ENCODE measurements around the gene RNF19B.

The RNF19B gene, protein sequence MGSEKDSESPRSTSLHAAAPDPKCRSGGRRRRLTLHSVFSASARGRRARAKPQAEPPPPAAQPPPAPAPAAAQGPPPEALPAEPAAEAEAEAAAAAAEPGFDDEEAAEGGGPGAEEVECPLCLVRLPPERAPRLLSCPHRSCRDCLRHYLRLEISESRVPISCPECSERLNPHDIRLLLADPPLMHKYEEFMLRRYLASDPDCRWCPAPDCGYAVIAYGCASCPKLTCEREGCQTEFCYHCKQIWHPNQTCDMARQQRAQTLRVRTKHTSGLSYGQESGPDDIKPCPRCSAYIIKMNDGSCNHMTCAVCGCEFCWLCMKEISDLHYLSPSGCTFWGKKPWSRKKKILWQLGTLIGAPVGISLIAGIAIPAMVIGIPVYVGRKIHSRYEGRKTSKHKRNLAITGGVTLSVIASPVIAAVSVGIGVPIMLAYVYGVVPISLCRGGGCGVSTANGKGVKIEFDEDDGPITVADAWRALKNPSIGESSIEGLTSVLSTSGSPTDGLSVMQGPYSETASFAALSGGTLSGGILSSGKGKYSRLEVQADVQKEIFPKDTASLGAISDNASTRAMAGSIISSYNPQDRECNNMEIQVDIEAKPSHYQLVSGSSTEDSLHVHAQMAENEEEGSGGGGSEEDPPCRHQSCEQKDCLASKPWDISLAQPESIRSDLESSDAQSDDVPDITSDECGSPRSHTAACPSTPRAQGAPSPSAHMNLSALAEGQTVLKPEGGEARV

DNA sequence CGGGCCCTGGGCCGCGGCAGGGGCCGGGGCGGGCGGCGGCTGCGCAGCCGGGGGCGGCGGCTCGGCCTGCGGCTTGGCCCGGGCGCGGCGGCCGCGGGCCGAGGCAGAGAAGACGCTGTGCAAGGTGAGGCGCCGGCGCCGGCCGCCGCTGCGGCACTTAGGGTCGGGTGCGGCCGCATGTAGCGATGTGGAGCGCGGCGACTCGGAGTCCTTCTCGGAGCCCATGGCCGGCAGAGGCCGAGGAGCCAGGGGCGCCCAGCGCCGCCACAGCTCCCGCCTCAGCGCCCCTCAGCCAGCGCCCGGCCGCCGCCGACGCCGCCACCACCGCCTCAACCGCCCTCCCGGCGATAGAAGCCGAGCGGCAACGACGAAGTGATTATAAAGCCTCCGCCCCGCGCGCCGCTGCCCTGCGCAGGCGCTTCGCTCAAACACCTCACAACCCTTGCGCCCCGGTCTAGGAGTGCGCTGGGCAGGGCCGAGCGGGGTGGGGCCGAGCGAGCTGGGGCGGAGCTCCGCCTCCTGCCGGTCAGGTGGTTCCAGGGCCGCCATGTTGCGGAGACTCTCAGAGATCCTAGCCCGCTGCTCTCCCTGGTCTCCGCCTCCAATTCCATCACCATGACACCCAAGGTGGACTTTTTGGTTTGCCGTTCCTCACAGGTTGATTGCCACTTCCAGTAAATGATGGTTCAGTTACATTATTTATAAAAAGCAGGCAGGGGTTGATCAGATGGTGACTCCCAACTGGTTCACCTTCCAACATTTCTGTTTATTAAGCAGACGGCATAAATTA, at the start of gene RNF19B:
RNF19B (minus strand) TSS at position 349 of the 790 bp plus-strand sequence; CDS start at position 225, 124 bp downstream.
- H3K27ac ChIP-seq (ENCODE audit: low read depth, low read length), result peak within 1 kb of the TSS; percentile 86
- no peaks in the 10 kb centered on the region for H3K36me3 ChIP-seq (ENCODE audit: insufficient read depth, low read length)
- H3K27me3 ChIP-seq (ENCODE audit: control insufficient read depth in 1 of 2, insufficient read depth in 2 of 2, low read length in 2 of 2), result no peaks in the 10 kb centered on the region
- H3K4me1 ChIP-seq (ENCODE audit: insufficient read depth, low read length), result peaks cover 29% of the 10 kb centered on the region
- peak within 1 kb of the TSS; percentile 51 to 88 for H3K4me3 ChIP-seq (ENCODE audit: low read depth in 1 of 2, low read length in 2 of 2)
- H3K9me3 ChIP-seq (ENCODE audit: low read length), result no peaks in the 10 kb centered on the region
- H3K9ac ChIP-seq (ENCODE audit: low read length), result no peak within 1 kb of the TSS

DNA sequence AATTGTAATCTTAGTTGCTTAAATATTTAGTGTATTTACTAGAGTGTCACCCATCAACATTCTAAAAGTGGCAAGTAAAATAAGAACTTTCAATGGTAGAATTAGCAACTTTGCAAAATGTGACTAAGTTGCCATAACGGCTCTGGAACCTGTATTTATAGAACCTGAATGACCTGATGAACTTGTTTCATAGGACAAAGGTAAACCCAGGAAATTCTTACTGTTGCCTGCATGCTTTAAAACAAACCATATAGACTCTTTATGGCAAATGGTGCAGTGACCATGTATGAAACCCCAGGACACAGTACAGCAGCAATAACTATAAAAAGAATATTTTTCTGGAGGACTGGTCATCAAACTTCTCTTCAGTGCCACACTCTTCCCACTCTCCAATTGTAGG, 49.2 kb upstream of the RNF19B start:
- Histone ChIP-seq H3K4me1 (ENCODE audit: insufficient read depth, low read length) (peaks cover 26% of the 10 kb centered on the region), H3K9me3 (ENCODE audit: low read length) (no peaks in the 10 kb centered on the region), H3K4me3 (ENCODE audit: low read depth in 1 of 2, low read length in 2 of 2) (no peak overlapping the region), H3K9ac (ENCODE audit: low read length) (no peak overlapping the region), H3K27me3 (ENCODE audit: control insufficient read depth in 1 of 2, insufficient read depth in 2 of 2, low read length in 2 of 2) (no peaks in the 10 kb centered on the region), H3K36me3 (ENCODE audit: insufficient read depth, low read length) (peaks cover 47% of the 10 kb centered on the region), H3K27ac (ENCODE audit: low read depth, low read length) (no peak overlapping the region)

DNA sequence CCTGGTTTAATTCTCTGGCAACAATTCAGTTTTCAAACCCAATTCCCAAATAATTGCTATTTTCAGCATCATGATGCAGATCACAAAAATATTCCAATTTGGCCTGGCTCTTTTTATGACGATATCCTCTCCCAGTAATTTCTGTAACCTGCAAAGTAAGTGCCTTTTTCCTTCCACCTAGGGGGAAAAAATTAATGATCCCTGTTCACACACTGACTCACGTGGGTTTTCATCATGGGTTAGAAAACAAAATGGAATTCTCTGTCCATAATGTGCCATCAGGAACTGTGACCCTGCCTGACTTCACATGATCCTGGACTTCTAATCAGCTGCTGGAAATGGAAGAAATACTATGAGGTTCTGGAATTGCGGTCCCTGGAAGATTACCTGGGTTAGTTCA, 47.6 kb upstream of the RNF19B start:
- Histone ChIP-seq H3K27me3 (ENCODE audit: control insufficient read depth in 1 of 2, insufficient read depth in 2 of 2, low read length in 2 of 2) (no peaks in the 10 kb centered on the region), H3K4me3 (ENCODE audit: low read depth in 1 of 2, low read length in 2 of 2) (no peak overlapping the region), H3K9me3 (ENCODE audit: low read length) (no peaks in the 10 kb centered on the region), H3K27ac (ENCODE audit: low read depth, low read length) (peak overlapping the region; percentile 61), H3K36me3 (ENCODE audit: insufficient read depth, low read length) (peaks cover 40% of the 10 kb centered on the region), H3K4me1 (ENCODE audit: insufficient read depth, low read length) (peaks cover 26% of the 10 kb centered on the region), H3K9ac (ENCODE audit: low read length) (no peak overlapping the region)

DNA sequence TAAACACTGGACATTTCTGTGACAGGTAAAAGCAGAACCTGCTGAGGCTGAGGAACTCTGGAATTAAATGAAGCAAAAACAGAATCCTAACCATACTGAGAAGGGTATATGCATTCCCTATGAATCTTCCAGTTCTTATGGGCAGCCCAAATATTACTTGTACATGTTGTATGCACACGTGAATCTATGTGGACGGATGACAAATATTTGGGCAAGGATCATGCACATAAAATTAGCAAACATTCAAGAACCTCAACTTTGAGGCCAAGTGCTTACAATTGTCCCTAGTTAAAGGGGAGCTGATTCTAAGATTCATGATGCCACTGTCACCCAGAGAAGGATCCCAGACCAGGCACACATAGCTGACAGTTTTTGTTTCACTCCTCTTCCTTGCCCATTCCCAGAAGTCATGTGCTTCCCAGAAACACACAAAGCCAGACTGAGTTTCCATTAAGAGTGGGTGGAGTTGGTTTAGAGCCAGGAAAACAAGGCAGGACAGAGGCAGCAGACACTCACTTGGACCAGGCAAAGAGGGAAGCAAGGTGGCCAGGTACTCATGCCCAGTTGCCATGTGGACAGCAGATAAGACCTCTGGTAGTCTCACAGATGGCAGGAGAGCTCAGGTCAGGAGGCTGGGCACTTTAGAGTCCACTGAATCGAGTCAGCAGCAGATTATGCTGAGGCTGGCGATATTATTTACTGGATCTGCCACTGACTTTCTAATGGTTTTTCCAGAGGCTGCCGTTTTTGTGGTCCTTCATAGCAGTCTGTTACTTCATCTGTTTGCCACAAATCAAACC, 46.5 kb upstream of the RNF19B start:
- Histone ChIP-seq H3K4me3 (ENCODE audit: low read depth in 1 of 2, low read length in 2 of 2) (peak overlapping the region in 1 of 2 donors; percentile 19), H3K27me3 (ENCODE audit: control insufficient read depth in 1 of 2, insufficient read depth in 2 of 2, low read length in 2 of 2) (no peaks in the 10 kb centered on the region), H3K4me1 (ENCODE audit: insufficient read depth, low read length) (peaks cover 26% of the 10 kb centered on the region), H3K9ac (ENCODE audit: low read length) (no peak overlapping the region), H3K9me3 (ENCODE audit: low read length) (no peaks in the 10 kb centered on the region), H3K27ac (ENCODE audit: low read depth, low read length) (peak overlapping the region; percentile 61), H3K36me3 (ENCODE audit: insufficient read depth, low read length) (peaks cover 38% of the 10 kb centered on the region)

DNA sequence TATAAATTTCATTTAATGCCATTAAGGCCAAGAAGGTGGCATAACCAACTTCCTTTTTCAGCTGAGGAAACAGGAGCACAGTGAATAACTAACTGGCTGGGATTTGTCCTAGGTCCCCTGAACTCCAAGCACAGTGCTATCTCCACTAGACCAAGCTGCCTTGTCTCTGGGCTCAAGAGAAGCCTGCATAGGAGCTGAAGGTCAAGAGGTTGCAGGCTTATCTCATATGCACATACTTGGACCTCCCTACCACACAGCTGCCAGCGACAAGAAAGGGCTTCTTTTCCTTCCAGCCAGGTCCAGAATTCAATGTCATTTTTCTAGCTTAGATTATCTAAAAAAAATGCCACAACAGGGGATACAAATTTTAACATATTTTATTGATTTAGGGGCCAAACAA, 45.0 kb upstream of the RNF19B start:
- Histone ChIP-seq H3K9ac (ENCODE audit: low read length) (no peak overlapping the region), H3K27ac (ENCODE audit: low read depth, low read length) (no peak overlapping the region), H3K4me1 (ENCODE audit: insufficient read depth, low read length) (peaks cover 26% of the 10 kb centered on the region), H3K4me3 (ENCODE audit: low read depth in 1 of 2, low read length in 2 of 2) (no peak overlapping the region), H3K27me3 (ENCODE audit: control insufficient read depth in 1 of 2, insufficient read depth in 2 of 2, low read length in 2 of 2) (no peaks in the 10 kb centered on the region), H3K9me3 (ENCODE audit: low read length) (no peaks in the 10 kb centered on the region), H3K36me3 (ENCODE audit: insufficient read depth, low read length) (peaks cover 37% of the 10 kb centered on the region)

DNA sequence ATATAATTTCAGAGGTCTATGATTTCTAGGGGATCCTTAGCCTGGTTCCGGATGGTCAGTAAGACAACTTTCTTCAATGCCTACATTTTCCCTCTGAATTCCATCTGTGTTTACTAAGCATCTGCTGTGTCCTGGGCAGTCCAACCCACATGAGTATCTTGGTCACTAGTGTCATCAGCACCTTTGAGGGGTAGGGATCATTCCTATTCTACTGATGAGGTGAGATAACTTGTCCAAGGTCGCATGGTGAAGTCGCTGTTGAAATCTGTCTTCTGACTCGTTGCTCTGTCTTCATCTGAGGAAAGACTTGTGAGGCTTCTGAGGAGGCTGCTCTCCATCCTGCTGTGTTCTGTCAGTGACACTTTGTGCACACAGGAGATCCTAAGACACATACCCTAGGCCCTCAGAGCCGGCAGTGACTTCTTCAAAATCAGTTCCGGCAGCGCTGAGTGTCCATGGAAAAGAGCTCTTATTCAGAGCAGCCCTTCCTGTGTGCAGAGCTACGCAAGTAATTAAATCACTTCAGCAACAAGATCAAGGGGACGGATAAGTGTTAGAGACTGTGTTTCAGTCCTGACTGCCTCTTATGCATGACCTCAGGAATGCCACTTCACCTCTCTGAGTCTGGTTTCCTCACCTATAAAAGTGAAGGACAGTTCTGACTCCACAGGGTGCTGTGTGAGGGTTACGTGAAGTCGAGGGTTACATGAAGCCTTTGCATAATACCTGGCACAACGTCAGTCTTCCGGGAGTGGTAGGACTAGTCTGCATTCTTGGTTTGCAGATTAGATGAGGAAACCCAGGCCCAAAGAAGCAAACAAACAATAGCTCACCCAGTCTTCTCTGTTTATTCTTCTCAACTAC, 43.7 kb upstream of the RNF19B start:
- no peak overlapping the region for H3K9ac ChIP-seq (ENCODE audit: low read length)
- H3K4me1 ChIP-seq (ENCODE audit: insufficient read depth, low read length), result peaks cover 26% of the 10 kb centered on the region
- no peak overlapping the region for H3K4me3 ChIP-seq (ENCODE audit: low read depth in 1 of 2, low read length in 2 of 2)
- H3K36me3 ChIP-seq (ENCODE audit: insufficient read depth, low read length), result peaks cover 24% of the 10 kb centered on the region
- H3K27me3 ChIP-seq (ENCODE audit: control insufficient read depth in 1 of 2, insufficient read depth in 2 of 2, low read length in 2 of 2), result no peaks in the 10 kb centered on the region
- no peaks in the 10 kb centered on the region for H3K9me3 ChIP-seq (ENCODE audit: low read length)
- no peak overlapping the region for H3K27ac ChIP-seq (ENCODE audit: low read depth, low read length)

DNA sequence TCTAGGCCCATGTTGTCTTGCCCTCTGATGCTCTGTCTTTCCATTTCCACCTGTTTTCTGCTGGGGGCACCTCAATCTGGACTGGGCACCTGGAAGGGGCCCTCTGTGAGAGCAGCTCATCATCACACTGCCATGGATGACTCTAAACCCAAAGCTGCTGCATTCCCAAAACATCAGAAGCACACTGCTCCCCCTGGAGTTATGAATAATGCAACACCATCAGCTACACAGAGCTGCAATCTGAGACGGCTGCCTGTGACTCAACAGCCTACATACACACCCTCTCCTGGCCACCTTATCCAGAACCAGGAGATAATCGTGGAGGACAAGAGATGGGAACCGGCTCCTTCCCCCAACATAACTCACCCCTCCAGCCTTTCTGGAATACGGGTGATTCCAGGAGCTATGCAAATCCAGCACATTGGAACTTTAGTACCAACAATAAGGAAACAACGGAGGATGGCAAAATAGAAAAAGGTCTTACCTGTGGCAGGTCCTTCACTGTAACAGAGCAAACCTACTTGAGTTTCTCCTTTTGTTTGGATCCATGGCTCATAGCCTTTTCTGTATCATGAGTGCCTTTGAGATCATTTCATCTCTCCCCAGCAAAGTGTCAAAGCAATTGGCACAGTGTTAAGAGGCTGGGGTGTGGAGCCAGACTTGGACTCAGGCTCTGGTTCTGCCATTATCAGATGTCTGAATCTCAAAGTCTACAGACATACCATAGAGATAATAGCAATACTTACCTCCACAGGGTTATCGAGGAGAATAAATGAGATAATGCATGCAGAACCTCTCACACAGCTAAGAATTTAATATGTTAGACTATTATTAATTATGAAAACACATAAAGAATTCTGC, 42.8 kb upstream of the RNF19B start:
- Histone ChIP-seq H3K4me3 (ENCODE audit: low read depth in 1 of 2, low read length in 2 of 2) (no peak overlapping the region), H3K9ac (ENCODE audit: low read length) (no peak overlapping the region), H3K27me3 (ENCODE audit: control insufficient read depth in 1 of 2, insufficient read depth in 2 of 2, low read length in 2 of 2) (no peaks in the 10 kb centered on the region), H3K27ac (ENCODE audit: low read depth, low read length) (no peak overlapping the region), H3K4me1 (ENCODE audit: insufficient read depth, low read length) (peaks cover 24% of the 10 kb centered on the region), H3K9me3 (ENCODE audit: low read length) (no peaks in the 10 kb centered on the region), H3K36me3 (ENCODE audit: insufficient read depth, low read length) (peaks cover 16% of the 10 kb centered on the region)

DNA sequence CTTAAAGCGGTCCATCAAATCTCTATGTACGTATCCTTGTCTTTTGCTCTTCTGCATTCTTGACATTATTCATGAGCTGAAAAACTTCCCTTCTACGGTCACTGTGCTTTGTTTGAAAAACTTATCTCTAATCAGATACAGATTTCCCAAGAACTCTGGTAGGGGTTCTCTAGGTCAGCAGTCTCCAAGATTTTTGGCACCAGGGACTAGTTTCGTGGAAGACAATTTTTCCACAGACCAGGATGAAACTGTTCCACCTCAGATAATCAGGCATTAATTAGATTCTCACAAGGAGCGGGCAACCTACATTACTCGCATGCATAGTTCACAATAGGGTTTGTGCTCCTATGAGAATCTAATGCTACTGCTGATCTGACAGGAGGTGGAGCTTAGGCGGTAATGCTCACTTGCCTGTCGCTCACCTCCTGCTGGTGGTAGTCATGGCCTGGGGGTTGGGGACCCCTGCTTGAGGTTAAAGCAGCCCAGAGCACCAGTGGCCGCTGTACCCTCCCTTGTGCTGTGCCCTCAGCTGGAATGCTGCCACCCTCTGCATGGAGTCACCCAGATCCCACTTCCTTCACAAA, 41.3 kb upstream of the RNF19B start:
- Histone ChIP-seq H3K9me3 (ENCODE audit: low read length) (no peaks in the 10 kb centered on the region), H3K27ac (ENCODE audit: low read depth, low read length) (no peak overlapping the region), H3K4me1 (ENCODE audit: insufficient read depth, low read length) (peaks cover 9% of the 10 kb centered on the region), H3K27me3 (ENCODE audit: control insufficient read depth in 1 of 2, insufficient read depth in 2 of 2, low read length in 2 of 2) (no peaks in the 10 kb centered on the region), H3K36me3 (ENCODE audit: insufficient read depth, low read length) (peaks cover 10% of the 10 kb centered on the region), H3K4me3 (ENCODE audit: low read depth in 1 of 2, low read length in 2 of 2) (no peak overlapping the region), H3K9ac (ENCODE audit: low read length) (no peak overlapping the region)

DNA sequence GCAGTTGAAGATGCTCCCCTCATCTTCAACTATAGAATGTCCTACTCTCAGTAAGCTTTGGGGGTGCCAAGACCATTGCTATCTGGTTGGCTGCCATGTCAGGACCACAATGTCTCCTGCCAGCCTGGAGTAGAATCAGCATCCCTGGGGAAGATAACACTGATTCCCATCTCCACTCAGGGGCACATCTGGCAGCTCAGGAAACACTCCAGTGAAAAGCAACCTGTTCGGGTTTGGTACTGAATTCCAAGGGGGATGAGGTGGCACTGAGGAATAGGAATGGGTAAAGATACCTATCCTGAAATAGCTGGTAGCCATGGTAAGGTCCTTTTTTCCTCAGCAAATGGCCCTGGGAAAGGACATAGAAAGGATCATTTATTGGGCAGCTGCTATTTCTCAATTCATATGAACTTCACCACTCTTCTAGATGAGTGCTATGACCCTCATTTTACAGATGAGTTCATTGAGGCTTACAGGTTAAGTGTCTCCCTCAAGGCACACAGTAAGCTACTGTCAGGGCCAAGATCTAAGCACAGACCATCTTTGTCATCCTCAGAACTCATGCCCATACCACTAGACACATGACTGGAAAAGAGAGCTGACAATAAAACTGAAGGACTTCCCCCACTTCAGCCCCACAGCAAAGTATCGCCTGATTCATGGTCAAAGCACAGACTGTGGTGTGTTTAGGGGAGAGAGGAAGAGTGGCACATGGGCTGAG, 40.7 kb upstream of the RNF19B start:
- Histone ChIP-seq H3K27ac (ENCODE audit: low read depth, low read length) (no peak overlapping the region), H3K4me3 (ENCODE audit: low read depth in 1 of 2, low read length in 2 of 2) (no peak overlapping the region), H3K36me3 (ENCODE audit: insufficient read depth, low read length) (peaks cover 10% of the 10 kb centered on the region), H3K4me1 (ENCODE audit: insufficient read depth, low read length) (peaks cover 4% of the 10 kb centered on the region), H3K9me3 (ENCODE audit: low read length) (no peaks in the 10 kb centered on the region), H3K9ac (ENCODE audit: low read length) (no peak overlapping the region), H3K27me3 (ENCODE audit: control insufficient read depth in 1 of 2, insufficient read depth in 2 of 2, low read length in 2 of 2) (no peaks in the 10 kb centered on the region)

All from muscle layer of colon (tissue), 2 donors.